ENCODE measurements around the gene TXNDC16.

- no peak for TF ChIP-seq CTCF (IDR thresholded peaks at IDR 0.05)
- TF ChIP-seq ZFX (IDR thresholded peaks at IDR 0.05; ENCODE audit: borderline replicate concordance): no peak
Measured at GRCh38 chr14:52598568-52598967, 46.3 kb upstream of the TXNDC16 start.
